C4-2B (cell line): ENCODE measurements around the gene STAM2.
"Not testable (repeated sequence)": the region's sequence is repeated elsewhere in the genome, so short reads cannot be mapped to it uniquely, and the experiment has no call there.

Experiments used
- CTCF ChIP-seq: fragments of 450-650 bp; conservative IDR thresholded peaks from 2 replicates; pipeline ENCODE4 v1.5.1; 2017; ENCODE audit warnings: mild to moderate bottlenecking
- ZFX ChIP-seq: fragments of 450-650 bp; IDR thresholded peaks from 2 replicates; pipeline ENCODE4 v1.6.1; 2017

GRCh38 chr2:152090726-152091125, 84.8 kb downstream of the STAM2 start:
- not testable (repeated sequence) for TF ChIP-seq CTCF, ZFX
